Immature natural killer cell (primary cell): ENCODE results near the gene ZNF550. TPM values are rescaled to one million over a fixed set of nuclear protein-coding genes. Genes with fewer than 3 reads are reported as not detected.
"Not testable (repeated sequence)": the region's sequence is repeated elsewhere in the genome, so short reads cannot be mapped to it uniquely, and the experiment has no call there.

Experiments
- DNase-seq, 3 donors: peaks; one replicate each; pipeline ENCODE4 v3.0.0; 2022; ENCODE audit warnings: mixed read lengths in 1 of 3
- H3K27ac Mint-ChIP-seq, 6 donors: one replicate each; pipeline ENCODE4 v1.8.0; 2020; ENCODE audit warnings: mixed read lengths in 6 of 6, mild to moderate bottlenecking in 5 of 6, inconsistent platforms in 4 of 6, moderate library complexity in 3 of 6
- H3K27me3 Mint-ChIP-seq, 3 donors: one replicate each; pipeline ENCODE4 v1.8.0; 2020 to 2021; ENCODE audit warnings: low read depth in 3 of 3, mild to moderate bottlenecking in 3 of 3, mixed read lengths in 3 of 3, moderate library complexity in 3 of 3, inconsistent platforms in 1 of 3
- H3K36me3 Mint-ChIP-seq, 3 donors: one replicate each; pipeline ENCODE4 v1.8.0; 2020; ENCODE audit warnings: mixed read lengths in 3 of 3, inconsistent platforms in 2 of 3, mild to moderate bottlenecking in 2 of 3
- H3K4me1 Mint-ChIP-seq, 2 donors: one replicate each; pipeline ENCODE4 v1.8.0; 2020; ENCODE audit warnings: inconsistent platforms in 2 of 2, mild to moderate bottlenecking in 2 of 2, mixed read lengths in 2 of 2, moderate library complexity in 1 of 2
- H3K4me3 Mint-ChIP-seq, 5 donors: one replicate each; pipeline ENCODE4 v1.8.0; 2020; ENCODE audit warnings: mild to moderate bottlenecking in 5 of 5, mixed read lengths in 5 of 5, inconsistent platforms in 3 of 5, moderate library complexity in 3 of 5
- H3K9me3 Mint-ChIP-seq, 6 donors: one replicate each; pipeline ENCODE4 v1.8.0; 2020; ENCODE audit warnings: mild to moderate bottlenecking in 6 of 6, mixed read lengths in 6 of 6, inconsistent platforms in 4 of 6, moderate library complexity in 3 of 6
- polyA plus RNA-seq, 3 donors: library from polyadenylated mRNA; unstranded; fragments of 300-500 nt; fragmentation: Illumina TruSeq; gene quantifications; one replicate each; pipeline ENCODE4 v1.2.3, GENCODE V29; 2021

The ZNF550 gene
- polyA plus RNA-seq, 3 donors from 2014 or later = 1.5 to 7.9 (median 5.3) TPM

DNA sequence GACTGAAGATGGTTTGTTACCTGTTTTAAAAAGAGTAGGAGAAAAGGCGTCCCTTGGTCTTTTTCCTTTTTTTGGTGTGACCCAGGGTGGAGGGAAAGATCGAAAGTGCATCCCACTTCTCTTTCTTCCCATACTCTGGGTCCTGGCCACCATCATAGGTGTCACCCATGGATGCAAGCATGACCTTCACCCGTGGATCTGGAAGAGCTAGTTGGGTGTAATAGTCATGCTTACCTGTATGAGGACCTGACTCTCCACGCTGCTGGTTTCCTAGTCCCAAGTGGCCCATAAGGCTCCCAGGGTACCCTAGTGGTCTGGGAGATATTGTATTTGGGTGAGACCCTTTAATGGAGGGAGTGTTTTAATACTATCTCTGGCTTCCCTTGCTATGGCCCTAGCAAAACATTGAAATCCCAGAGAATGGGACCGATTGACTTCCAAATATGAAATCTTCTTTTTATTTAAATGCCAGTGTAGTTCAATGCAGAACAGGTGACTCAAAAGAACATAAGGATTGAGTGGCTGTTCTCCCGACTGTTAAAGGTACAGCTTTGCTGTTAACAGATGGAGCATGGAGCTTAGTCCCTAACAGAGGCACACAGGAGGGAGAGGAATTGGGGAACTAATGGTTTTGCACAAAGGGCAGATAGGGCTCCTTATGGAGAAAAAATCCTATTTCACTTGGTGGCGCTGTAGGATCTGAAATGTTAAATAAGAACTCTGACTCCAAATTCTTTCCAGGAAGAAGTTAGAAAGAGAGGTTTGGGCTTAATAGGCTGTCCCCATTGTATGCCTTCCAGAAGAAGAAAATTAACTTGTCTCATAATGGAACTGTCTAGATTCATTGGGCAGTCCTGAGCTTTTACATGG is 7.0 kb upstream of the ZNF550 start:
- no peak overlapping the region for H3K4me3 Mint-ChIP-seq
- H3K4me1 Mint-ChIP-seq = no peaks in the 10 kb centered on the region
- no peak overlapping the region for H3K27ac Mint-ChIP-seq
- no peak for DNase-seq
- H3K27me3 Mint-ChIP-seq = peaks cover 2 to 7% (median 7%) of the 10 kb centered on the region in 3 donors
- H3K36me3 Mint-ChIP-seq = peaks cover 4 to 27% (median 17%) of the 10 kb centered on the region in 3 donors
- peaks cover 61 to 96% (median 88%) of the 10 kb centered on the region in 6 donors for H3K9me3 Mint-ChIP-seq

DNA sequence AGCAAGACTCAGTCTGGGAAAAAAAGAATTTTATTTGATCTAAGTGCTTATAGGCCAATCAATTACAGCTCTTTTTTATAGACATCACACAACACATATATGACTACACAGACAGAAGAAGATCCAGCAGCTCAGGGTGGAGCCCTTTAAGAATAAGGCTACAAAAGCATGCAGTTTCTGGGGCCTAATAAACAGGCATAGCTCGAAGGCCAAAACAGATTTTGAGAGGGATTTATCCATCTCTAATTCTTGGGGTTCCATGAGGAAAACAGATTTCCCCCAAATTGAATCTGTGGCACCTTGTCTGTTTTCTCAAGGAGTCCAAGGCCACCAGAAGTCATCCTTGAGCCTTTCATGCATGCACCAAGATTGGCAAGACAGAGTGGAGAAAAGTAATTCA is 3.9 kb upstream of the ZNF550 start:
- Mint-ChIP-seq H3K27ac (no peak overlapping the region), H3K27me3 (peaks cover 5 to 14% (median 7%) of the 10 kb centered on the region in 3 donors), H3K4me3 (no peak overlapping the region), H3K4me1 (peaks cover 22 to 27% of the 10 kb centered on the region in 2 donors), H3K36me3 (peaks cover 0 to 33% (median 17%) of the 10 kb centered on the region in 3 donors), H3K9me3 (peaks cover 52 to 86% (median 74%) of the 10 kb centered on the region in 6 donors)
- no peak for DNase-seq

DNA sequence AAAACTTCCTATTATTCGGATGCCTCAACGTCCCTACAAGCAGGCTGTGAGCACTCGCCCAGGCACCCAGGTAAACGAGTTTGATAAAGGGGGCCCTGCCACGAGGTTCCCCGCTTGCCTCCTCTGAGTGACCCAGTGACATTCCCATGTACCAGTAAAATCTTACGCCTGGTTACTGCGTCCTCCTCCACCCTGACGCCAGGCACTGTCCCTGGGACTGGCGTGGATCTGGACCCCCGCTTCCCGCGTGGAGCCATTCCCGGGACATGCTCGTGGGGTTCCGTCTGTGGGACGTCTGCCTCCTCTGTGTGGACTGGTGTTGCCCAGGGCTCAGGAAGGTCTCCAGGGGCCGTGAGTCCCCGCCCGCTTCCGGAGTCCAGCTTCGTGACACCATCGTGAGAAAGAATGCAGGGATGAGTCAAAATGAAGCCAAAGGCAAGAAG is 407 bp upstream of the ZNF550 start:
- peaks cover 20 to 53% (median 42%) of the 10 kb centered on the region in 6 donors for H3K9me3 Mint-ChIP-seq
- H3K4me3 Mint-ChIP-seq = peak overlapping the region; percentile 94 to 98 (median 97)
- peaks cover 25 to 38% (median 26%) of the 10 kb centered on the region in 3 donors for H3K36me3 Mint-ChIP-seq
- peak overlapping the region; percentile 85 to 93 (median 90) for H3K27ac Mint-ChIP-seq
- peaks cover 34 to 41% of the 10 kb centered on the region in 2 donors for H3K4me1 Mint-ChIP-seq
- DNase-seq = no peak
- H3K27me3 Mint-ChIP-seq = peaks cover 5 to 14% (median 7%) of the 10 kb centered on the region in 3 donors

DNA sequence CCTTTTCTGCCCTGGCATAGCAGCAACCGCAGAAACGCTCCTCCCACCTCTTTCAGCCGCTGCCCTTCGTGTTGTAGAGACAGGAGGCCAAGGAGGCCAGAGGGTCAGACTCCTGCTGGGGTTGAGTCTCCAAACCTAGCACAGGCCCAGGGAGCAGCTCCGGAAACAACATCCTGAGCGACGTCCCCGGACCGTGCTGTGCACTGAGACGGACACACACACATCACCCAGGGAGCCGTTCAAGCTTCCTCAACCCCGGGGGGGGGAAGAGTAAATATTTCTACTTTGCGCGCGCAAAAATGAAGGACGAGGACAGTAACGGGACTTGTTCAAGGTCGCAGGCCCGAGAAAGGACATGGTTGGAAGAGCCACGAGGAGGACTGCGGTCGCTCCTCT is 657 bp downstream of the ZNF550 start:
- H3K9me3 Mint-ChIP-seq = peaks cover 16 to 49% (median 38%) of the 10 kb centered on the region in 6 donors
- peaks cover 34 to 41% of the 10 kb centered on the region in 2 donors for H3K4me1 Mint-ChIP-seq
- peak overlapping the region; percentile 94 to 98 (median 97) for H3K4me3 Mint-ChIP-seq
- peaks cover 36 to 49% (median 36%) of the 10 kb centered on the region in 3 donors for H3K36me3 Mint-ChIP-seq
- DNase-seq = peak; percentile 9 to 10 (median 9)
- H3K27ac Mint-ChIP-seq = peak overlapping the region; percentile 84 to 92 (median 88)
- H3K27me3 Mint-ChIP-seq = peaks cover under 1 to 12% (median 7%) of the 10 kb centered on the region in 3 donors

DNA sequence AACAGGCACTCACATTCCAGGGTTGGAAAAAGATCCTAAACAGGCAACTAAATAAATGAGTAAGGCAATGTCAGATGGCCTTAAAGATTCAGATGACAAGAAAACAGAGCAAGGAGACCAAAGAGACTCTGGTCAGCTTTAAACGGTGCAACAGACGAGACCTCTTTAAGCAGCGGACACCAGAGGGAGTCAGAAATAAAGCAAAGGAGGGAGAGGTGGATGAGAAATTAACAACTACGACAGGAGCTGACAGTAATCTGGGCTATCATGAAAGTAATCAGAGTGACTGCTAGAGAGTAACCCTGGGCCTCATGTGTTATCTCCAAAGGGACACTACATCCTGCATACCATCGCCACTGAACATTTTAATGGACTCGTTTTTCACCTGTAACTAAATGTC is 1.1 kb downstream of the ZNF550 start:
- peak overlapping the region; percentile 94 to 98 (median 97) for H3K4me3 Mint-ChIP-seq
- peaks cover 39 to 48% (median 40%) of the 10 kb centered on the region in 3 donors for H3K36me3 Mint-ChIP-seq
- no peak for DNase-seq
- H3K27me3 Mint-ChIP-seq = peaks cover 0 to 12% (median 7%) of the 10 kb centered on the region in 3 donors
- peaks cover 34 to 41% of the 10 kb centered on the region in 2 donors for H3K4me1 Mint-ChIP-seq
- peak overlapping the region; percentile 84 to 92 (median 88) for H3K27ac Mint-ChIP-seq
- peaks cover 13 to 48% (median 34%) of the 10 kb centered on the region in 6 donors for H3K9me3 Mint-ChIP-seq

DNA sequence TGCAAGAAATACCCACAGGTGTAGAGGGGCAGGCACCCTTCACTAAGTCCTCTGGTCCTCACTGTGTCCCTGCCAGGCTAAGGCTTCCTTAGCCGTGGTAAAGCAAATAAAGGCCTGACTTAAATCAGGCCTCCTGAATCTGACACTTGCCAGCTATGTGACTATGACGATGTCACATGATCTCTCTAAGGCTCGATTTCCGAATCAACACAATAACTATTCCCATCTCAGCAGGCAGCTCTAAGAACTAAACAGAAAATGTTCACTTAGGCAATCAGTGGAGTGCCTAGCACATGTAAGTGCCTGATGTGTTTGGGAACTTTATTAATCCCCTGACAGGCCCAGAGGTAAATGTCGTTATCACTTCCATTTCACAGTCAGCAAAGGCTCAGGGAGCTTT is 2.0 kb downstream of the ZNF550 start:
- H3K36me3 Mint-ChIP-seq = peaks cover 46 to 51% (median 49%) of the 10 kb centered on the region in 3 donors
- peaks cover 12 to 49% (median 31%) of the 10 kb centered on the region in 6 donors for H3K9me3 Mint-ChIP-seq
- peaks cover 34 to 41% of the 10 kb centered on the region in 2 donors for H3K4me1 Mint-ChIP-seq
- peak overlapping the region in 2 of 6 donors; percentile 32 to 85 for H3K27ac Mint-ChIP-seq
- H3K27me3 Mint-ChIP-seq = peaks cover 0 to 7% (median 5%) of the 10 kb centered on the region in 3 donors
- H3K4me3 Mint-ChIP-seq = peak overlapping the region; percentile 7 to 98 (median 94)
- DNase-seq = no peak

DNA sequence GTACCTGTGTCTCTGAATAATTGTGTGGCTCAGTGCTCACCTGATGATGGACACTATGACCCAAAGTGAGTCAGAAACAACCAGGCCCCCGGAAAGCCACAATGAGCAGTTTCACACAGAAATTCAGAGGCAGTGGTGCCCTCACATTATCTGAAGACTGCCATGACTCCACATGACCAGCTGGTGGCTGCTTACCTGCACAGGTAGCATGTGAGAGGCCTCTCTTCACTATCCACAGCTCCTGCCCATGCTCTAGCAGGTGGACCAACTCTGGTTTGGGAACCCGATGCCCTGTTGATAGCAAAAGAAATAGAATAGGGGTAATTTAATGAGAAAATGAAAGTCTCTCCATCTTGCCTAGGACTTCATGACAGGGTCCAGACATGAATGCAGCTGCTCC is 7.2 kb downstream of the ZNF550 start:
- H3K9me3 Mint-ChIP-seq = peaks cover 39 to 72% (median 50%) of the 10 kb centered on the region in 6 donors
- H3K4me3 Mint-ChIP-seq = no peak overlapping the region
- peaks cover 89 to 97% (median 90%) of the 10 kb centered on the region in 3 donors for H3K36me3 Mint-ChIP-seq
- peaks cover 0 to 2% (median 0%) of the 10 kb centered on the region in 3 donors for H3K27me3 Mint-ChIP-seq
- H3K27ac Mint-ChIP-seq = no peak overlapping the region
- DNase-seq = no peak
- H3K4me1 Mint-ChIP-seq = peaks cover 0 to 3% of the 10 kb centered on the region in 2 donors

DNA sequence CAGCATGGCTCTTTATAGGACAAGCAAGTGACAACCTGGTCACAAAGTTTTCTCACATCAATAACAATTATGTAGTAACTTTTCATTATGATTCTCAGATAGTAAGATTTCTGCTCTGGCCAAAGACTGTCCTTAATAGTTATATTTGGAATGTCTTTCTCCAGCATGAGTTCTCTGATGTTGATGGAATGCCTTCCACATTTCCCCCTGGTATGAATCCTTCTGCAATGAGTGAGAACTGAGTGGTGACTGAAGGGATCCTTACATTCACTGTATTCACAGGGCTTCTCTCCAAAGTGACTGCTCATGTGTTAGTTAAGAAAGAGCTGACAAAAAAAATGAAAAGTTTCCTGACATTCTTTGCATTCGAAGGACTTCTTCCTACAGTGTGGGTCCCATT is 13.2 kb downstream of the ZNF550 start:
- no peak for DNase-seq
- H3K36me3 Mint-ChIP-seq = peaks cover 86 to 89% (median 86%) of the 10 kb centered on the region in 3 donors

DNA sequence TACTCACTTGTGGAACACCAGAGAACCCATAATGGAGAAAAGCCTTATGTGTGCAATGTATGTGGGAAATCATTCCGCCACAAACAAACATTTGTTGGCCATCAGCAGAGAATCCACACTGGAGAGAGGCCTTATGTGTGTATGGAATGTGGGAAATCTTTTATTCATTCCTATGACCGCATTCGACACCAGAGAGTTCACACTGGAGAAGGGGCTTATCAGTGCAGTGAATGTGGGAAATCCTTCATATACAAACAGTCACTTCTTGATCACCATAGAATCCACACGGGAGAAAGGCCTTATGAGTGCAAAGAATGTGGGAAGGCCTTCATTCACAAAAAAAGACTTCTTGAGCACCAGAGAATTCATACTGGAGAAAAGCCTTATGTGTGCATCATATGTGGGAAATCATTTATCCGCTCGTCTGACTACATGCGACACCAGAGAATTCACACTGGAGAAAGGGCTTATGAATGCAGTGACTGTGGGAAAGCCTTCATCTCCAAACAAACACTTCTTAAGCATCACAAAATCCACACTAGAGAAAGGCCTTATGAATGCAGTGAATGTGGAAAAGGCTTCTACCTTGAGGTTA is 21.6 kb downstream of the ZNF550 start:
- no peak for DNase-seq

More for the DNA sequence above, 13.2 kb downstream of the ZNF550 start:
- Mint-ChIP-seq H3K4me1 (no peaks in the 10 kb centered on the region), H3K27ac (no peak overlapping the region), H3K9me3 (peaks cover 46 to 97% (median 91%) of the 10 kb centered on the region in 6 donors), H3K4me3 (no peak overlapping the region), H3K27me3 (peaks cover 0 to 2% (median 2%) of the 10 kb centered on the region in 3 donors)

DNA sequence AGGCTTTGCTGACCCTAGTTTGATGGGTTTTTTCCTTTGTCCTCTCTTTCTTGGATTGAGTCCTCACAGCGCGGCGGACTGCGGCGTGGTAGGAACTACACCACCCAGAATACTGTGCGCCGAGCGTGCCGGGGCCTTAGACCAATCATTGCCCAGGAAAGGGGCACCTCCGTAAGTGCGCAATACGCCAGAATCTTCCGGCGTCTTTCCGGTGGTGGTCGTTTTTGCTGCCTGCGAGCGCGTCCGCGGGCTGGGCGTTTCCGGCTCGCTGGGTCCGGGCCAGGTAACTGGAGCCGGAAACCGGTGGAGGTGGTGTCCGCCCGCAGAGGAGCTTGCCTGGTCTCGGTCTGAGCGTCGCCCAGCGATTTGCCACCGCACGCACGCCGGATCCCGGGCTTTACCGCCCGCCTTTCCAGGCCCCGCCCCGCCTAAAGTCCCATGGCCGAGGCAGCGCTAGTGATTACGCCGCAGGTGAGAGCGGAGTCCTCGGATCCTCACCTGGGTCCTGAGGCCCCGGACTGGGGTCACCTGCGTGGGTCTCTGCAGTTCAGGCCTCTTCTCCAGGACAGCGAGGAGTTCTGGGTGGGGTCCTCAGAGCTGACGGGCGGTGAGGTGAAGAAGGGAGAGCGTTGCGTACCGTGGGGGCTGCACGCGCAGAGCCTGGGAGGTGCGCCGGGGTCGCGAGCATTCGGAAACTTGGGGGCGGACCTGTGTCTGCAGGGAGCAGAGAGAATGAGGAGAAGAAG is 32.4 kb downstream of the ZNF550 start, which contains the start of gene ZNF549:
ZNF549 (plus strand) TSS at position 221 of the 746 bp plus-strand sequence; CDS start at position 439, 218 bp downstream.
- peak; percentile 87 to 90 (median 88) for DNase-seq
- Mint-ChIP-seq H3K36me3 (peaks cover 23 to 35% (median 26%) of the 10 kb centered on the region in 3 donors), H3K27me3 (peaks cover 2 to 6% (median 3%) of the 10 kb centered on the region in 3 donors), H3K4me1 (peaks cover 24 to 37% of the 10 kb centered on the region in 2 donors), H3K9me3 (peaks cover 9 to 56% (median 11%) of the 10 kb centered on the region in 6 donors), H3K27ac (peak within 1 kb of the TSS; percentile 72 to 97 (median 88)), H3K4me3 (peak within 1 kb of the TSS; percentile 86 to 95 (median 93))

More for the DNA sequence above, 21.6 kb downstream of the ZNF550 start:
- Mint-ChIP-seq H3K4me1 (peaks cover 0 to 3% of the 10 kb centered on the region in 2 donors), H3K36me3 (peaks cover 87 to 93% (median 92%) of the 10 kb centered on the region in 3 donors), H3K9me3 (peaks cover 63 to 99% (median 95%) of the 10 kb centered on the region in 6 donors), H3K4me3 (no peak overlapping the region), H3K27me3 (peaks cover 0 to 5% (median 2%) of the 10 kb centered on the region in 3 donors), H3K27ac (no peak overlapping the region)

DNA sequence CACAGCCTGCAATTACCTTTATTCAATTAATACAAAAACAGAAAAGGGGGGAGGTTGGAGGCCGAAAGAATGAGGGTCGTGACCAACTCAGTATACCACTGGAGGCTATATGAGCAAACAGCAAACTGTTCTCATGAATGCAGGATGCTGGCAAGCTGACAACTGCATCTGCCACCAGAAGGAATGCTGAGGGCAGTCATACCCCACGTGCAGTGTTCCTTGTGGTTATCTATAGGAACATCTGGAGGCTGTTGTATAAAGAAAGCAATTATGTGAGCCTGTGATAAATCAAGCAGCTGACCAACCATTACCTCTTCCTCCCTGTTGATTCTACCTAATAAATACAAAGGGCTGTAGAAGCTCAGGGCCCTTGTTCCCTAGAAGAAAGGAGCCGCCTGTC is 41.6 kb downstream of the ZNF550 start:
- not testable (repeated sequence) for H3K27me3 Mint-ChIP-seq, H3K27ac Mint-ChIP-seq, H3K4me1 Mint-ChIP-seq, DNase-seq, H3K4me3 Mint-ChIP-seq
- Mint-ChIP-seq H3K9me3 (peaks cover 21 to 69% (median 34%) of the 10 kb centered on the region in 6 donors), H3K36me3 (peaks cover 46 to 52% (median 47%) of the 10 kb centered on the region in 3 donors)

DNA sequence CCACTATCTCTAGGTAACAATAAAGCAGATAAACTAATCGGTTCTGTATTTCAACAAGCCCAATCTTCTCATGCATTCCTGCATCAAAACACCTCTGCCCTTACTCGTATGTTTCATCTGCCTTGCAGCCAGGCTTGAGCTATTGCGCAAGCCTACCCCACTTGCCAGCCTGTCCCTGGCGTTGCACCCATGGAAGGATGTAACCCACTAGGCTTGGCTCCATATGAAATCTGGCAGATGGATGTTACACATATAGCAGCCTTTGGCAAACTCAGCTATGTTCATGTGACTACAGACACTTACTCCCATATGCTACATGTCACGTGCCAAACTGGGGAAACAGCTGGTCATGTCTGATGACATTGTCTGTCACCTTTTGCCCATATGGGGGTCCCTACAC is 44.4 kb downstream of the ZNF550 start:
- no peak for DNase-seq
- peaks cover 51 to 68% (median 56%) of the 10 kb centered on the region in 3 donors for H3K36me3 Mint-ChIP-seq
- no peaks in the 10 kb centered on the region for H3K4me1 Mint-ChIP-seq
- H3K27me3 Mint-ChIP-seq = no peaks in the 10 kb centered on the region
- peaks cover 32 to 81% (median 52%) of the 10 kb centered on the region in 6 donors for H3K9me3 Mint-ChIP-seq
- no peak overlapping the region for H3K27ac Mint-ChIP-seq
- H3K4me3 Mint-ChIP-seq = no peak overlapping the region

DNA sequence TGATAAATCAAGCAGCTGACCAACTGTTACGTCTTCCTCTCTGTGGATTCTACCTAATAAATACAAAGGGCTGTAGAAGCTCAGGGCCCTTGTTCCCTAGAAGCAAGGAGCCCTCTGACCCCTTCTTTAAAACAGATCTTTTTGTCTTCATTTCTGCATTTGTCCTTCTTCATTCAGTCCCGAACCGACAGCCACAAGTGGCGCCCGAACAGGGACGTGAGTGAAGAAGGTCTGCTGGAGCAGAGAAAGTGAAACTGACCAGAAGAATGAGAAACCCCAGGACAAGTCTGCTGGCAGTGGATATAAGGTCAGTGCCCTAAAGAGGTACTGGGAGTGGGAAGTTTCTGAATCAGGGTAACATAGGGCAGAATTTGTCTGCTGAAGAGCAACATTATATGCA is 46.8 kb downstream of the ZNF550 start:
- Mint-ChIP-seq H3K27me3 (no peaks in the 10 kb centered on the region), H3K4me3 (no peak overlapping the region), H3K4me1 (no peaks in the 10 kb centered on the region), H3K36me3 (peaks cover 69 to 84% (median 71%) of the 10 kb centered on the region in 3 donors), H3K27ac (no peak overlapping the region), H3K9me3 (peaks cover 40 to 90% (median 72%) of the 10 kb centered on the region in 6 donors)
- DNase-seq = peak in 1 of 3 donors; percentile 2
